K562 (cell line): ENCODE data around the gene SH2D4B. TPM values are rescaled to one million over a fixed set of nuclear protein-coding genes. Genes with fewer than 3 reads are reported as not detected.

Experiments
- ATAC-seq: fragments of 200-7000 bp; cut with Tn5 transposase; 3 replicates; pipeline ENCODE4 v1.9.1; 2020; ENCODE audit warnings: moderate library complexity
- BruUV-seq: library from RNA; stranded (reverse); fragments of 400-500 nt; replicated peaks from 2 replicates; lab custom pipeline; 2021; lab: Mats Ljungman, UMichigan
- CTCF ChIA-PET: fragments of 300-600 bp; formaldehyde crosslinking; extraction: SDS; loops from one replicate; lab custom pipeline; 2021; ENCODE audit warnings: low intra/inter-chr PET ratio; lab: Yijun Ruan, JAX
- POLR2A ChIA-PET: fragments of 300-600, 350-650 bp; sonication (Branson Sonifier 250); formaldehyde crosslinking; extraction: SDS; loops from one replicate; lab custom pipeline; 2021; ENCODE audit warnings: antibody characterized with exemption, inconsistent platforms; lab: Yijun Ruan, JAX
- DNase-seq, 4 experiments: peaks; one replicate each; pipeline versions ENCODE4 v3.0.0 to v3.0.0-alpha.2; 2011 to 2018; ENCODE audit warnings: low spot score in 3 of 4, mixed read lengths in 3 of 4; ENCODE audit errors: extremely low read depth in 1 of 4
- FAIRE-seq: peaks from 2 replicates; lab custom pipeline; 2011; peaks lifted over from hg19 to GRCh38; lab: Jason Lieb, UNC
- H2AFZ ChIP-seq: 2 replicates; pipeline ENCODE4 v1.6.0; 2011; ENCODE audit warnings: low read depth, low read length, control low read depth, inconsistent platforms
- H3K27ac ChIP-seq: fragments of 200-600 bp; 3 replicates; pipeline ENCODE4 v1.8.0; 2011; ENCODE audit warnings: low read depth, mild to moderate bottlenecking, control low read depth, inconsistent platforms, low read length, moderate library complexity, mixed read lengths; ENCODE audit errors: extremely low read depth
- H3K27me3 ChIP-seq, 2 experiments: fragments of 300-600 bp in 1 of 2; 2 replicates in 1 of 2; 3 replicates in 1 of 2; pipeline versions ENCODE4 v1.6.0 to v1.8.0; 2011; ENCODE audit warnings: inconsistent platforms in 2 of 2, low read length in 2 of 2, mild to moderate bottlenecking in 1 of 2, mixed read lengths in 1 of 2, moderate library complexity in 1 of 2; ENCODE audit not compliant: control insufficient read depth in 2 of 2, insufficient read depth in 2 of 2
- H3K36me3 ChIP-seq: fragments of 300-600 bp; 3 replicates; pipeline ENCODE4 v1.8.0; 2011; ENCODE audit warnings: mild to moderate bottlenecking, low read length, inconsistent platforms; ENCODE audit not compliant: control insufficient read depth, insufficient read depth
- H3K4me1 ChIP-seq, 2 experiments: fragments of 200-600 bp in 1 of 2; replicated peaks in 1 of 2; 2 replicates in 1 of 2; 3 replicates in 1 of 2; pipeline versions ENCODE4 v1.5.1 to v1.8.0; 2011; ENCODE audit warnings: inconsistent platforms in 2 of 2, low read length in 2 of 2, mild to moderate bottlenecking in 1 of 2, mixed read lengths in 1 of 2, moderate library complexity in 1 of 2; ENCODE audit not compliant: control insufficient read depth in 2 of 2, insufficient read depth in 2 of 2
- H3K4me2 ChIP-seq: 2 replicates; pipeline ENCODE4 v1.6.1; 2011; ENCODE audit warnings: low read length, control low read depth, inconsistent platforms, mixed read lengths; ENCODE audit not compliant: insufficient read depth
- H3K4me3 ChIP-seq: fragments of 200-600 bp; sonication (generic), shearing (Covaris generic); 2 replicates; pipeline ENCODE4 v1.5.1; 2016; ENCODE audit warnings: control low read depth, inconsistent platforms
- H3K79me2 ChIP-seq: fragments of 200-600 bp; 3 replicates; pipeline ENCODE4 v1.8.0; 2011; ENCODE audit warnings: low read length, inconsistent platforms; ENCODE audit not compliant: control insufficient read depth, insufficient read depth
- H3K9ac ChIP-seq, 2 experiments: 2 replicates each; pipeline versions ENCODE4 v1.6.0 to v1.6.1; 2011; ENCODE audit warnings: low read depth in 2 of 2, low read length in 2 of 2, control low read depth in 1 of 2, inconsistent platforms in 1 of 2, mild to moderate bottlenecking in 1 of 2, mixed read lengths in 1 of 2; ENCODE audit not compliant: insufficient read depth in 1 of 2
- H3K9me1 ChIP-seq: one replicate; pipeline ENCODE4 v1.6.0; 2011; ENCODE audit warnings: inconsistent platforms, mild to moderate bottlenecking, low read length, moderate library complexity; ENCODE audit not compliant: control insufficient read depth, insufficient read depth
- H3K9me3 ChIP-seq: replicated peaks from 2 replicates; pipeline ENCODE4 v1.5.1; 2011; ENCODE audit warnings: low read depth, low read length, inconsistent platforms; ENCODE audit not compliant: control insufficient read depth, insufficient read depth
- H4K20me1 ChIP-seq: replicated peaks from 2 replicates; pipeline ENCODE4 v1.6.1; 2011; ENCODE audit warnings: low read length, inconsistent platforms, mixed read lengths; ENCODE audit not compliant: control insufficient read depth, insufficient read depth
- STAG1 ChIP-seq: sonication (generic); formaldehyde crosslinking; IDR thresholded peaks from 2 replicates; pipeline ENCODE4 v1.5.0; 2020; ENCODE audit warnings: missing genetic modification reagents, borderline replicate concordance
- YBX1 ChIP-seq: fragments of 450-650 bp; IDR thresholded peaks from 2 replicates; pipeline ENCODE4 v1.7.1; 2016; ENCODE audit warnings: mild to moderate bottlenecking
- ZNF740 ChIP-seq, 3 experiments: fragments of 200-800 bp in 1 of 3; sonication (Bioruptor generic) in 1 of 3; sonication (generic) in 1 of 3; formaldehyde crosslinking in 1 of 3; IDR thresholded peaks; 2 replicates each; pipeline versions ENCODE4 v1.6.1 to v1.8.0; 2016 to 2022; ENCODE audit warnings: mild to moderate bottlenecking in 2 of 3, missing compliant biosample characterization in 2 of 3, missing genetic modification characterization in 2 of 3, missing genetic modification reagents in 1 of 3
- WGBS: fragments of 100-300 bp; shearing (Covaris generic); methylation state at CpG from one replicate; pipeline ENCODE4 v1.1.6; 2016; ENCODE audit warnings: low coverage, mixed read lengths; ENCODE audit not compliant: insufficient coverage; ENCODE audit errors: missing lambda C conversion rate; 5-methylcytosine and 5-hydroxymethylcytosine counted together
- in situ Hi-C: fragments of 300-500 bp; cut with MboI; formaldehyde crosslinking; loops from 4 replicates; pipeline ENCODE4 v1.15.0; 2018; ENCODE audit warnings: inconsistent platforms, mixed read lengths
- intact Hi-C: fragments of 100-400 bp; cut with micrococcal nuclease; formaldehyde crosslinking; loops from 2 replicates; pipeline ENCODE4 v1.14.2; 2022
- polyA plus RNA-seq, 8 experiments: library from polyadenylated mRNA; depleted of rRNA in 4 of 8; stranded (reverse) in 5 of 8; unstranded in 3 of 8; fragments of >200 nt; fragmentation: Nextera tagmentation in 2 of 8; fragmentation: Illumina TruSeq in 1 of 8; extraction: Ambion mirVana in 2 of 8; extraction: Trizol in 1 of 8; gene quantifications; 2 replicates each; pipeline versions ENCODE4 v1.2.1 to v1.2.3, GENCODE V29; 2011 to 2014; ENCODE audit warnings: inconsistent platforms in 1 of 8, missing spikeins in 1 of 8
- total RNA-seq, 7 experiments: library from RNA; depleted of rRNA in 6 of 7; stranded (reverse); fragments of >200 nt in 6 of 7; fragmentation: Illumina TruSeq in 2 of 7; extraction: Trizol in 2 of 7; gene quantifications; 2 replicates each; pipeline versions ENCODE4 v1.2.1 to v1.2.3, GENCODE V29; 2011 to 2021; ENCODE audit warnings: low replicate concordance in 1 of 7

Gene SH2D4B
- total and polyA plus RNA-seq, 9 of the 15 experiments (the other 6 are each of a cell fraction or from before 2014, with no cell fraction given) = 0.03 to 0.14 (median 0.04) TPM; not detected in 4

- peaks cover 7% of the 10 kb centered on the region for H4K20me1 ChIP-seq
- intact Hi-C loops = loop anchor here (1.0 to 2.0 kb wide), 3 partner anchors 46 to 122 kb away; no protein-coding TSS in a partner anchor
- H3K4me2 ChIP-seq = 0 out of 2 replicates have a peak overlapping the region, but pooled peaks have one; percentile 68
- no peak overlapping the region for H3K4me3 ChIP-seq
- FAIRE-seq = no peak
- H2AFZ ChIP-seq = no peak overlapping the region
- ATAC-seq = peak; percentile 1; the same call in 2 of the 3 replicates
- no TSS peak for BruUV-seq
- no peaks in the 10 kb centered on the region for H3K27me3 ChIP-seq
- H3K27ac ChIP-seq = no peak overlapping the region; the same call in 1 of the 3 replicates
- ChIA-PET CTCF (interaction anchor here (1.7 to 5.5 kb wide), 3 partner anchors 59 to 127 kb away, joined by 9 to 79 read pairs (median 14); no protein-coding TSS in a partner anchor), POLR2A (interaction anchor here (0.6 to 3.2 kb wide), 6 partner anchors 38 to 91 kb away, joined by 3 to 16 read pairs (median 6); no protein-coding TSS in a partner anchor)
- H3K9me1 ChIP-seq = peaks cover 10% of the 10 kb centered on the region
- no peaks in the 10 kb centered on the region for H3K9me3 ChIP-seq
- H3K4me1 ChIP-seq = peaks cover 52 to 65% of the 10 kb centered on the region in 2 experiments; a peak in 4 of 5 replicates
- H3K79me2 ChIP-seq = peaks cover 78% of the 10 kb centered on the region
- DNase-seq = no peak
- 74% methylated on average over 5 of the region's 5 CpGs for WGBS
- peak overlapping the region in 1 of 2 experiments; percentile 82; a peak in 2 of 4 replicates for H3K9ac ChIP-seq
- H3K36me3 ChIP-seq = peaks cover 66% of the 10 kb centered on the region
- TF ChIP-seq STAG1 (CRISPR knock-in tag) (0 out of 2 replicates have a peak, but pooled peaks have one; percentile 16), YBX1 (no peak)
- in situ Hi-C loops = loop anchor here (5.0 to 10.0 kb wide), 2 partner anchors 58 to 120 kb away; no protein-coding TSS in a partner anchor
Measured at GRCh38 chr10:80504897-80505465, 32.7 kb upstream of the SH2D4B start.

DNA sequence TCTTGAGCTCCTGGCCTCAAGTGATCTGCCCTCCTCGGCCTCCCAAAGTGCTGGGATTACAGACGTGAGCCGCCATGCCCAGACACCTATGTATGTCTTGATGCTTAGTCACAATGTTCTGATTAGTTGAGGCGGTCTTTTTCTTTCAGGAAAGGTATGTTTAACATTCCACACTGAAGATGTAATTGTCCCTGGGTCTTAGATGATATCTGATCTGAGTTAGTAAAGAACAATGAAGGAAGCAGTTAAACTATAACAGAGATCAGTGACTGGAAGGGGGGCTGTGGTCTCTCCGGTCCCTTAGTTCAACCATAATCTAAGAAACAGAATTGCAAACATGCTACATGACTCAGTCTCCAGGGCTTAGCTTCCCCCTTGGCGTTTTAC is 31.5 kb upstream of the SH2D4B start:
- Histone ChIP-seq H3K79me2 (peaks cover 68% of the 10 kb centered on the region), H3K4me3 (no peak overlapping the region), H2AFZ (no peak overlapping the region), H3K4me2 (no peak overlapping the region), H3K27me3 (no peaks in the 10 kb centered on the region), H3K4me1 (peaks cover 46 to 53% of the 10 kb centered on the region in 2 experiments; a peak in 4 of 5 replicates), H4K20me1 (peaks cover 7% of the 10 kb centered on the region), H3K9me3 (no peaks in the 10 kb centered on the region), H3K9ac (no peak overlapping the region), H3K27ac (no peak overlapping the region), H3K36me3 (peaks cover 71% of the 10 kb centered on the region), H3K9me1 (peaks cover 10% of the 10 kb centered on the region)
- CTCF ChIA-PET = interaction anchor here (0.6 to 5.5 kb wide), 5 partner anchors 61 to 245 kb away, joined by 4 to 79 read pairs (median 9); no protein-coding TSS in a partner anchor
- intact Hi-C loops (no loop called here), in situ Hi-C loops (loop anchor here (5.0 to 10.0 kb wide), 2 partner anchors 59 to 121 kb away; no protein-coding TSS in a partner anchor)
- DNase-seq (no peak), ATAC-seq (no peak), FAIRE-seq (no peak)
- WGBS = 69% methylated on average over 6 of the region's 6 CpGs
- POLR2A ChIA-PET = interaction anchor here (1.3 to 3.2 kb wide), 2 partner anchors 47 to 62 kb away, joined by 8 to 16 read pairs; no protein-coding TSS in a partner anchor
- BruUV-seq = no TSS peak
- TF ChIP-seq ZNF740 (CRISPR knock-in tag; IDR thresholded peaks at IDR 0.05) (no peak), ZNF740 (tag; IDR thresholded peaks at IDR 0.05) (no peak)
